Vagina (tissue), 2 donors: ENCODE data around the gene ADORA2A.

Source experiments
- POLR2AphosphoS5 ChIP-seq, 2 donors: sonication (generic); formaldehyde crosslinking; IDR thresholded peaks; one replicate each; pipeline ENCODE4 v1.9.0; 2017; ENCODE audit warnings: antibody characterized with exemption in 2 of 2, mild to moderate bottlenecking in 2 of 2, low read depth in 1 of 2; ENCODE audit not compliant: insufficient read depth in 1 of 2
- TF ChIP-seq, protein P1 (sequence below), 3 experiments: fragments of 450-650 bp in 2 of 3; fragments of 200-600 bp in 1 of 3; sonication (generic) in 1 of 3; IDR thresholded peaks; one replicate each; pipeline ENCODE4 v1.5.1; 2017 to 2019; ENCODE audit warnings: antibody characterized with exemption in 3 of 3, mild to moderate bottlenecking in 2 of 3, moderate library complexity in 2 of 3

DNA sequence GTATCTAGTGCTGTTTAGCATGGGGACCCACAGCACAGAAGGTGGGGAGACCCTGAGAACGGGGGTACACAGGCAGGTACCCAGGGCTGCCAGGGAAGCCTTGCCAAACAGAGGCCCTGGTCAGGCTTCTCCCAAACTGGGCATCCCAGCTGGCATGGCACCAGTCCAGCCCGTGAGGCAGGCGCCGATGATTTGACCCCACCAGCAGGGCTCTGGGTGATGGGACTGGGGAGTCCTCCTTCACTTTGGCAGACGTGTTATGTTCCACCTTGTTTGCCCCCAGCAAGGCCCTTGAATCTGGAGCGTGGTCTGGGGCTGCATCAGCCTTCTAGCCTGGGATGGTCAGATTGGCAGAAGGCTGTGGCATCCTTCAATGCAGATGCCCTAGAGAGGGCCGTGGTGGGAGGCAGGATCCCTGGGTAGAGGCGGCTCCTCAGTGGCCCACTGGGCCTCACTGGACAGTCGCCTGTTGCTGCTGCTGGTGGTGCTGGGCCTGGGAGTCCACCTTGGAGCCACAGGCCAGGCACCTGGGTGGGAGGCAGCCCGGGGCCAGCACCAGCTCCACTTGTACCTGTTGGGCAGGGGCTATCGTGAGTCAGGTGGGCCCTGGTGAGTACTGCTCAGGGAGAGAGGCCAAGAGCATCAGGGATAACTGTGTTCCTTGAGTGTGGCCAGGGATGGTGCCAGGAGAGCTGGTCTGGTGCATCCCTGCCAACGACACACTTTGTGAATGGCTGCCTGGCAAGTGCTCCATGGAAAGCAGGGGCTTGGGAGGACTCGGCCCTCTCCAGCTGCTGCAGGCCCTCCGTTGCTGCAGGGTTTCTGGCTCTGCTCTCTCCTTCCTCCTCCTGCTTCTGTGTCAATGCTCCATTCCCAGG is 3.3 kb downstream of the ADORA2A start:
- TF ChIP-seq, protein P1, sequence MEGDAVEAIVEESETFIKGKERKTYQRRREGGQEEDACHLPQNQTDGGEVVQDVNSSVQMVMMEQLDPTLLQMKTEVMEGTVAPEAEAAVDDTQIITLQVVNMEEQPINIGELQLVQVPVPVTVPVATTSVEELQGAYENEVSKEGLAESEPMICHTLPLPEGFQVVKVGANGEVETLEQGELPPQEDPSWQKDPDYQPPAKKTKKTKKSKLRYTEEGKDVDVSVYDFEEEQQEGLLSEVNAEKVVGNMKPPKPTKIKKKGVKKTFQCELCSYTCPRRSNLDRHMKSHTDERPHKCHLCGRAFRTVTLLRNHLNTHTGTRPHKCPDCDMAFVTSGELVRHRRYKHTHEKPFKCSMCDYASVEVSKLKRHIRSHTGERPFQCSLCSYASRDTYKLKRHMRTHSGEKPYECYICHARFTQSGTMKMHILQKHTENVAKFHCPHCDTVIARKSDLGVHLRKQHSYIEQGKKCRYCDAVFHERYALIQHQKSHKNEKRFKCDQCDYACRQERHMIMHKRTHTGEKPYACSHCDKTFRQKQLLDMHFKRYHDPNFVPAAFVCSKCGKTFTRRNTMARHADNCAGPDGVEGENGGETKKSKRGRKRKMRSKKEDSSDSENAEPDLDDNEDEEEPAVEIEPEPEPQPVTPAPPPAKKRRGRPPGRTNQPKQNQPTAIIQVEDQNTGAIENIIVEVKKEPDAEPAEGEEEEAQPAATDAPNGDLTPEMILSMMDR (IDR thresholded peaks at IDR 0.05): no peak
- TF ChIP-seq POLR2AphosphoS5 (IDR thresholded peaks at IDR 0.05; ENCODE audit: insufficient read depth in 1 of 2, low read depth in 1 of 2): no peak
